KOPT-K1 (cell line): ENCODE results near the gene GSC2.
A peak's percentile ranks its signal among the peaks of the same experiment; 100 is the strongest.

Source experiments
- H3K27ac ChIP-seq: fragments of 200-600 bp; sonication (generic); 2 replicates; pipeline ENCODE4 v1.5.1; 2016; ENCODE audit warnings: antibody characterized with exemption, mild to moderate bottlenecking, low read depth, low read length; ENCODE audit not compliant: poor library complexity, severe bottlenecking
- H3K36me3 ChIP-seq: fragments of 200-600 bp; sonication (generic); 2 replicates; pipeline ENCODE4 v1.5.1; 2017; ENCODE audit warnings: antibody characterized with exemption, mild to moderate bottlenecking, low read length, moderate library complexity; ENCODE audit not compliant: insufficient read depth
- H3K9me3 ChIP-seq: fragments of 200-600 bp; sonication (generic); 2 replicates; pipeline ENCODE4 v1.5.1; 2017; ENCODE audit warnings: antibody characterized with exemption, low read length, mild to moderate bottlenecking; ENCODE audit not compliant: insufficient read depth, poor library complexity, severe bottlenecking

Gene GSC2

GRCh38 chr22:19125011-19125410 is 25.1 kb downstream of the GSC2 start:
- H3K36me3 ChIP-seq, result no peaks in the 10 kb centered on the region

GRCh38 chr22:19124377-19124776 is 25.7 kb downstream of the GSC2 start:
- no peaks in the 10 kb centered on the region for H3K9me3 ChIP-seq
- H3K36me3 ChIP-seq, result no peaks in the 10 kb centered on the region
- no peak overlapping the region for H3K27ac ChIP-seq

More at GRCh38 chr22:19125011-19125410, 25.1 kb downstream of the GSC2 start:
- Histone ChIP-seq H3K9me3 (no peaks in the 10 kb centered on the region), H3K27ac (no peak overlapping the region)

- Histone ChIP-seq H3K36me3 (no peaks in the 10 kb centered on the region), H3K9me3 (no peaks in the 10 kb centered on the region), H3K27ac (no peak overlapping the region)
Observed at GRCh38 chr22:19123936-19124335, 26.2 kb downstream of the GSC2 start.

GRCh38 chr22:19122752-19123492 is 27.2 kb downstream of the GSC2 start:
- H3K36me3 ChIP-seq, result 0 out of 2 replicates have a peak, but pooled peaks cover under 1% of the 10 kb centered on the region
- H3K27ac ChIP-seq, result peak overlapping the region; percentile 13
- H3K9me3 ChIP-seq, result no peaks in the 10 kb centered on the region

GRCh38 chr22:19122143-19122751 is 27.8 kb downstream of the GSC2 start, which contains the start of gene DGCR2:
DGCR2 (minus strand) TSS chr22:19122412; CDS start chr22:19122206, 206 bp downstream.
- Histone ChIP-seq H3K36me3 (0 out of 2 replicates have a peak, but pooled peaks cover 7% of the 10 kb centered on the region), H3K27ac (peak within 1 kb of the TSS; percentile 82), H3K9me3 (no peaks in the 10 kb centered on the region)

- Histone ChIP-seq H3K36me3 (0 out of 2 replicates have a peak, but pooled peaks cover 12% of the 10 kb centered on the region), H3K9me3 (no peaks in the 10 kb centered on the region), H3K27ac (peak overlapping the region; percentile 82)
Observed at GRCh38 chr22:19121631-19122142, 28.4 kb downstream of the GSC2 start.

- Histone ChIP-seq H3K27ac (peak overlapping the region; percentile 82), H3K36me3 (0 out of 2 replicates have a peak, but pooled peaks cover 13% of the 10 kb centered on the region), H3K9me3 (no peaks in the 10 kb centered on the region)
Observed at GRCh38 chr22:19120829-19121630, 29.1 kb downstream of the GSC2 start.

- Histone ChIP-seq H3K9me3 (no peaks in the 10 kb centered on the region), H3K36me3 (peaks cover 20% of the 10 kb centered on the region; the same call in 1 of the 2 replicates), H3K27ac (peak overlapping the region; percentile 4)
Observed at GRCh38 chr22:19119949-19120348, 30.1 kb downstream of the GSC2 start.

- Histone ChIP-seq H3K27ac (peak overlapping the region; percentile 43), H3K36me3 (peaks cover 20% of the 10 kb centered on the region; the same call in 1 of the 2 replicates)
Observed at GRCh38 chr22:19118329-19118880, 31.7 kb downstream of the GSC2 start.

GRCh38 chr22:19117111-19117512 is 33.0 kb downstream of the GSC2 start:
- H3K27ac ChIP-seq, result no peak overlapping the region
- H3K36me3 ChIP-seq, result peaks cover 20% of the 10 kb centered on the region; the same call in 1 of the 2 replicates

More at GRCh38 chr22:19118329-19118880, 31.7 kb downstream of the GSC2 start:
- no peaks in the 10 kb centered on the region for H3K9me3 ChIP-seq

GRCh38 chr22:19115628-19116027 is 34.5 kb downstream of the GSC2 start:
- H3K9me3 ChIP-seq, result no peaks in the 10 kb centered on the region
- peaks cover 20% of the 10 kb centered on the region; the same call in 1 of the 2 replicates for H3K36me3 ChIP-seq
- no peak overlapping the region for H3K27ac ChIP-seq

More at GRCh38 chr22:19117111-19117512, 33.0 kb downstream of the GSC2 start:
- no peaks in the 10 kb centered on the region for H3K9me3 ChIP-seq

GRCh38 chr22:19114984-19115552 is 35.0 kb downstream of the GSC2 start:
- Histone ChIP-seq H3K36me3 (peaks cover 20% of the 10 kb centered on the region; the same call in 1 of the 2 replicates), H3K9me3 (no peaks in the 10 kb centered on the region), H3K27ac (no peak overlapping the region)

- Histone ChIP-seq H3K9me3 (no peaks in the 10 kb centered on the region), H3K27ac (no peak overlapping the region), H3K36me3 (peaks cover 20% of the 10 kb centered on the region; the same call in 1 of the 2 replicates)
Observed at GRCh38 chr22:19113429-19113828, 36.7 kb downstream of the GSC2 start.

GRCh38 chr22:19111584-19111983 is 38.5 kb downstream of the GSC2 start:
- Histone ChIP-seq H3K9me3 (no peaks in the 10 kb centered on the region), H3K36me3 (peaks cover 8% of the 10 kb centered on the region; the same call in 1 of the 2 replicates), H3K27ac (no peak overlapping the region)
